Measurements from ENCODE around the gene NFATC4. TPM values are rescaled to one million over a fixed set of nuclear protein-coding genes. Genes with fewer than 3 reads are reported as not detected.

The NFATC4 gene
- total RNA-seq, 1 donor from 2014 or later: 44.3 TPM

GRCh38 chr14:24360281-24360680, 7.7 kb upstream of the NFATC4 start:
- TF ChIP-seq CTCF (conservative IDR thresholded peaks at IDR 0.05): no peak

GRCh38 chr14:24361326-24361725, 6.7 kb upstream of the NFATC4 start:
- Mint-ChIP-seq H3K4me3 (no peak overlapping the region), H3K9me3 (no peaks in the 10 kb centered on the region), H3K36me3 (ENCODE audit: low read depth) (no peaks in the 10 kb centered on the region), H3K27ac (ENCODE audit: unreplicated experiment) (no peak overlapping the region), H3K4me1 (peaks cover 9% of the 10 kb centered on the region), H3K27me3 (ENCODE audit: low read depth) (peaks cover 61% of the 10 kb centered on the region)
- no peak for DNase-seq (ENCODE audit: low read depth, low spot score)
- TF ChIP-seq CTCF (conservative IDR thresholded peaks at IDR 0.05): no peak

More at GRCh38 chr14:24360281-24360680, 7.7 kb upstream of the NFATC4 start:
- no peak for DNase-seq (ENCODE audit: low read depth, low spot score)
- no peaks in the 10 kb centered on the region for H3K9me3 Mint-ChIP-seq
- H3K27me3 Mint-ChIP-seq (ENCODE audit: low read depth): peaks cover 58% of the 10 kb centered on the region
- no peaks in the 10 kb centered on the region for H3K36me3 Mint-ChIP-seq (ENCODE audit: low read depth)
- H3K27ac Mint-ChIP-seq (ENCODE audit: unreplicated experiment): no peak overlapping the region
- H3K4me1 Mint-ChIP-seq: no peaks in the 10 kb centered on the region
- no peak overlapping the region for H3K4me3 Mint-ChIP-seq

GRCh38 chr14:24362241-24362960, 5.6 kb upstream of the NFATC4 start:
- H3K27ac Mint-ChIP-seq (ENCODE audit: unreplicated experiment): no peak overlapping the region
- no peak for TF ChIP-seq CTCF (conservative IDR thresholded peaks at IDR 0.05)
- no peak overlapping the region for H3K4me3 Mint-ChIP-seq
- peaks cover 65% of the 10 kb centered on the region for H3K27me3 Mint-ChIP-seq (ENCODE audit: low read depth)
- no peak for DNase-seq (ENCODE audit: low read depth, low spot score)
- H3K9me3 Mint-ChIP-seq: no peaks in the 10 kb centered on the region
- no peaks in the 10 kb centered on the region for H3K36me3 Mint-ChIP-seq (ENCODE audit: low read depth)
- peaks cover 16% of the 10 kb centered on the region for H3K4me1 Mint-ChIP-seq

- peaks cover 59% of the 10 kb centered on the region for H3K27me3 Mint-ChIP-seq (ENCODE audit: low read depth)
- TF ChIP-seq CTCF (conservative IDR thresholded peaks at IDR 0.05): no peak
- H3K27ac Mint-ChIP-seq (ENCODE audit: unreplicated experiment): no peak overlapping the region
- H3K4me1 Mint-ChIP-seq: peaks cover 23% of the 10 kb centered on the region
- no peaks in the 10 kb centered on the region for H3K9me3 Mint-ChIP-seq
- no peak for DNase-seq (ENCODE audit: low read depth, low spot score)
- no peaks in the 10 kb centered on the region for H3K36me3 Mint-ChIP-seq (ENCODE audit: low read depth)
- H3K4me3 Mint-ChIP-seq: no peak overlapping the region
These were observed 4.6 kb upstream of the NFATC4 start for GRCh38 chr14:24363401-24363800.

- Mint-ChIP-seq H3K9me3 (no peaks in the 10 kb centered on the region), H3K27ac (ENCODE audit: unreplicated experiment) (no peak overlapping the region), H3K27me3 (ENCODE audit: low read depth) (peaks cover 55% of the 10 kb centered on the region), H3K4me1 (peaks cover 27% of the 10 kb centered on the region), H3K36me3 (ENCODE audit: low read depth) (no peaks in the 10 kb centered on the region), H3K4me3 (no peak overlapping the region)
- DNase-seq (ENCODE audit: low read depth, low spot score): no peak
- TF ChIP-seq CTCF (conservative IDR thresholded peaks at IDR 0.05): no peak
These were observed 3.1 kb upstream of the NFATC4 start for GRCh38 chr14:24364841-24365240.

Measured in neural crest cell (in vitro differentiated cells).